Measurements from ENCODE around the gene TNKS2. TPM values are rescaled to one million over a fixed set of nuclear protein-coding genes. Genes with fewer than 3 reads are reported as not detected.

TNKS2 gene
- total and polyA plus RNA-seq, 7 donors = 6.3 to 49.5 (median 29.8) TPM

- no peak overlapping the region for H3K4me3 ChIP-seq
- no peak for ATAC-seq
- H3K9me3 ChIP-seq = no peaks in the 10 kb centered on the region
- TF ChIP-seq CTCF (IDR thresholded peaks at IDR 0.05) = no peak
- 90 to 95% (median 91%) methylated on average over 3 of the region's 3 CpGs for WGBS, 3 donors
- H3K4me1 ChIP-seq = no peaks in the 10 kb centered on the region
- H3K27me3 ChIP-seq (ENCODE audit: insufficient read depth in 3 of 3, low read length in 2 of 3) = no peaks in the 10 kb centered on the region
- intact Hi-C loops (cut with DNase I) = no loop called here
- no peak for DNase-seq
- no peak overlapping the region for H3K27ac ChIP-seq
- H3K36me3 ChIP-seq (ENCODE audit: insufficient read depth in 1 of 2, low read depth in 1 of 2) = no peaks in the 10 kb centered on the region
Measured at GRCh38 chr10:91776266-91776665, 22.0 kb upstream of the TNKS2 start.

- H3K27ac ChIP-seq = no peak overlapping the region
- ATAC-seq (no peak), DNase-seq (no peak)
- no peaks in the 10 kb centered on the region for H3K27me3 ChIP-seq (ENCODE audit: insufficient read depth in 3 of 3, low read length in 2 of 3)
- no peak overlapping the region for H3K4me3 ChIP-seq
- H3K4me1 ChIP-seq = no peaks in the 10 kb centered on the region
- no peaks in the 10 kb centered on the region for H3K9me3 ChIP-seq
- intact Hi-C loops (cut with DNase I) = no loop called here
- 84 to 90% (median 88%) methylated on average over 1 of the region's 1 CpG for WGBS, 3 donors
- no peak for TF ChIP-seq CTCF (IDR thresholded peaks at IDR 0.05)
- H3K36me3 ChIP-seq (ENCODE audit: insufficient read depth in 1 of 2, low read depth in 1 of 2) = no peaks in the 10 kb centered on the region
Measured at GRCh38 chr10:91778485-91778884, 19.7 kb upstream of the TNKS2 start.

GRCh38 chr10:91779011-91779605 lies 19.1 kb upstream of the TNKS2 start:
- Histone ChIP-seq H3K9me3 (no peaks in the 10 kb centered on the region), H3K4me1 (no peaks in the 10 kb centered on the region), H3K27me3 (ENCODE audit: insufficient read depth in 3 of 3, low read length in 2 of 3) (no peaks in the 10 kb centered on the region), H3K4me3 (no peak overlapping the region), H3K27ac (no peak overlapping the region), H3K36me3 (ENCODE audit: insufficient read depth in 1 of 2, low read depth in 1 of 2) (no peaks in the 10 kb centered on the region)
- no peak for TF ChIP-seq CTCF (IDR thresholded peaks at IDR 0.05)
- WGBS, 3 donors = 97 to 100% (median 99%) methylated on average over 1 of the region's 1 CpG
- DNase-seq = no peak
- no peak for ATAC-seq
- intact Hi-C loops (cut with DNase I) = no loop called here

GRCh38 chr10:91782539-91782938 lies 15.7 kb upstream of the TNKS2 start:
- no peaks in the 10 kb centered on the region for H3K9me3 ChIP-seq
- intact Hi-C loops (cut with DNase I) = no loop called here
- no peaks in the 10 kb centered on the region for H3K27me3 ChIP-seq (ENCODE audit: insufficient read depth in 3 of 3, low read length in 2 of 3)
- H3K36me3 ChIP-seq (ENCODE audit: insufficient read depth in 1 of 2, low read depth in 1 of 2) = no peaks in the 10 kb centered on the region
- H3K4me1 ChIP-seq = peaks cover 7% of the 10 kb centered on the region
- no peak overlapping the region for H3K27ac ChIP-seq
- no peak for ATAC-seq
- 98 to 100% (median 100%) methylated on average over 1 of the region's 1 CpG for WGBS, 3 donors
- no peak overlapping the region for H3K4me3 ChIP-seq
- DNase-seq = no peak
- no peak for TF ChIP-seq CTCF (IDR thresholded peaks at IDR 0.05)

- no peak for DNase-seq
- TF ChIP-seq CTCF (IDR thresholded peaks at IDR 0.05) = no peak
- no peak for ATAC-seq
- H3K27ac ChIP-seq = no peak overlapping the region
- H3K36me3 ChIP-seq (ENCODE audit: insufficient read depth in 1 of 2, low read depth in 1 of 2) = no peaks in the 10 kb centered on the region
- peaks cover 7% of the 10 kb centered on the region for H3K4me1 ChIP-seq
- H3K4me3 ChIP-seq = no peak overlapping the region
- no peaks in the 10 kb centered on the region for H3K27me3 ChIP-seq (ENCODE audit: insufficient read depth in 3 of 3, low read length in 2 of 3)
- intact Hi-C loops (cut with DNase I) = no loop called here
- WGBS, 3 donors = 21 to 69% (median 35%) methylated on average over 1 of the region's 1 CpG
- H3K9me3 ChIP-seq = no peaks in the 10 kb centered on the region
Measured at GRCh38 chr10:91785830-91786229, 12.4 kb upstream of the TNKS2 start.
